Activated naive CD4-positive, alpha-beta T cell treated with anti-CD3 and anti-CD28 coated beads, Interleukin-2, amount 10 ng/mL, durations not matched to agents 7 days and 5 days (primary cell): ENCODE data around the gene PSMA6.
A peak's percentile ranks its signal among the peaks of the same experiment; 100 is the strongest.

Source experiments
- CTCF ChIA-PET: fragments of 350-600 bp; sonication (Branson Sonifier 250); formaldehyde crosslinking; loops from one replicate; lab custom pipeline; 2021; ENCODE audit warnings: antibody characterized with exemption; lab: Charles Lee
- DNase-seq: peaks from one replicate; pipeline ENCODE4 v3.0.0-alpha.2; 2020
- H3K27ac Mint-ChIP-seq: one replicate; pipeline ENCODE4 v1.8.0; 2021; ENCODE audit warnings: mild to moderate bottlenecking, moderate library complexity, mixed read lengths
- H3K27me3 Mint-ChIP-seq: one replicate; pipeline ENCODE4 v1.8.0; 2021; ENCODE audit warnings: mild to moderate bottlenecking, mixed read lengths
- H3K36me3 Mint-ChIP-seq: one replicate; pipeline ENCODE4 v1.8.0; 2021; ENCODE audit warnings: mixed read lengths
- H3K4me1 Mint-ChIP-seq: one replicate; pipeline ENCODE4 v1.8.0; 2021; ENCODE audit warnings: mixed read lengths
- H3K4me3 Mint-ChIP-seq: one replicate; pipeline ENCODE4 v1.8.0; 2021; ENCODE audit warnings: mild to moderate bottlenecking, moderate library complexity, mixed read lengths
- H3K9me3 Mint-ChIP-seq: one replicate; pipeline ENCODE4 v1.8.0; 2021; ENCODE audit warnings: mixed read lengths

Gene PSMA6

DNA sequence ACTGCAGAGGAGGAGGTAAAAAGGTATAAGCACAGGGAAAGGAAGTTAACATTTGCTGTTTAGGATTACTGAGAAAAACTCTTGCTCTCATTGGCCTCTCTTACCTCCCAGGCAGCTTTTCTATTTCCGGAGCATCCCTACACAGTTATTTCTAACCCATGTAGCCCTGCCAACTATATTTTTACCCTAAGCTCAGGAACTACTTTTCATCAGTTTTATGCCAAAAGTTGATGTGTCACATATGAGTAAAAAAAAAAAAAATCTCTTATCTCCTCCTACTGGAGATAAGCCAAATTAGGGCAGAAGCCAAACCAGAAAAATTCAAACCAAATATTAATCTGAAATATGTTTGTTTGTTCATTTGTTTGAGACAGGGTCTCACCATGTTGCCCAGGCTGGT, 34.4 kb upstream of the PSMA6 start:
- H3K9me3 Mint-ChIP-seq = peaks cover 3% of the 10 kb centered on the region
- H3K4me1 Mint-ChIP-seq = peaks cover 13% of the 10 kb centered on the region
- H3K27me3 Mint-ChIP-seq = no peaks in the 10 kb centered on the region
- H3K4me3 Mint-ChIP-seq = no peak overlapping the region
- DNase-seq = no peak
- CTCF ChIA-PET = no interaction called here
- H3K36me3 Mint-ChIP-seq = peaks cover 19% of the 10 kb centered on the region
- H3K27ac Mint-ChIP-seq = no peak overlapping the region

DNA sequence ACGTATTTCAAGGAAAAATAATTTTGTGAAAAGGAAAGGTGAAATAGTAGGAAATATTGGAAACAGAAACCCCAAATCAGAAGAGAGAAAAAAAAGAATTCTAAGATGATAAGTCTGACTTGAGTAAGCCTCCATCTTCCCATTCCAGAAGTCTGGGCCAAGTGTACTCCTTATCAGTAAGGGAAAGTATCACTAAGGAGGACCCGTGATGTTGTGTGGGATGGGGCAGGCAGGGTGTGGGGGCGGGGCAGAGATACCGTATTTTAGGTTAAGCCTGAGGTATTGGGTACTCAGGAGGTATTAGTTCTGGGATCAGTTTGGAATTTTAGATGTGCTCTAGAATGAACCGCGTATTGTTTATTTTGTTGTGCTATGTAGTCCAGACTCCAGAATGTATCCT, 33.8 kb upstream of the PSMA6 start:
- Mint-ChIP-seq H3K36me3 (peaks cover 19% of the 10 kb centered on the region), H3K27ac (no peak overlapping the region), H3K9me3 (peaks cover 3% of the 10 kb centered on the region), H3K27me3 (no peaks in the 10 kb centered on the region), H3K4me3 (no peak overlapping the region), H3K4me1 (peaks cover 13% of the 10 kb centered on the region)
- CTCF ChIA-PET = no interaction called here
- no peak for DNase-seq

DNA sequence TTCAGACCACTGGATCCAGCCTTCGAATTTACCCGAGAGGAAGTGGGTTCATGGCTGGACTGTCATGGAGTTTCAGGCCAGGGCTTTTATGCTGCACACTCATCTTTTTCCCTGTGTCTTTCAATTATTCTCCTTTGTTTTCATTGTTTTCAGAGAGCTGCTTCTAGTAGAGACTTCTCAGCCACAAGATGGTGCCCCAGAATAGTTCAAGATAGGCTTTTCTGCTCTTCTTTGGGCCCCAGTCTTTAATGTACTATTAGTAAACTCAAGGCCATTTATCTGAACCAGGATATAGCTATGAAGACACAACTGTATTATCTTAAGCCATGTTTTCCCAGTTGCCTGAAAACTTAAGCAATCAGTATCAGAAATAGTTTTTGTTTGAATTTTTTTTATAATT, 30.4 kb upstream of the PSMA6 start:
- CTCF ChIA-PET = interaction anchor here (0.5 to 1.3 kb wide), 6 partner anchors 23 to 591 kb away, joined by 3 to 6 read pairs (median 3); no protein-coding TSS in a partner anchor
- Mint-ChIP-seq H3K27ac (no peak overlapping the region), H3K4me1 (no peaks in the 10 kb centered on the region), H3K36me3 (peaks cover 14% of the 10 kb centered on the region), H3K9me3 (peaks cover 3% of the 10 kb centered on the region), H3K4me3 (no peak overlapping the region), H3K27me3 (no peaks in the 10 kb centered on the region)
- DNase-seq = no peak

DNA sequence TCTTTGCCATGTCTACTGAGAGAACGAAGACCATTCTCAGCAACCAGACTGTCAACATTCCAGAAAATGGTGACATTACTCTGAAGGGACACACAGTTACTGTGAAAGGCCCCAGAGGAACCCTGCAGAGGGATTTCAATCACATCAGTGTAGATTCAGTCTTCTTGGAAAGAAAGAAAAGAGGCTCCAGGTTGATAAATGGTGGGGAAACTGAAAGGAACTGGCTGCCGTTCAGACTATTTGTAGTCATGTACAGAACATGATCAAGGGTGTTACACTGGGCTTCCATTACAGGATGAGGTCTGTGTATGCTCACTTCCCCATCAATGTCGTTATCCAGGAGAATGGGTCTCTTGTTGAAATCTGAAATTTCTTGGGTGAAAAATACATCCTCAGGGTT, 29.7 kb upstream of the PSMA6 start:
- Mint-ChIP-seq H3K27me3 (no peaks in the 10 kb centered on the region), H3K36me3 (peaks cover 17% of the 10 kb centered on the region), H3K27ac (no peak overlapping the region), H3K4me3 (no peak overlapping the region), H3K4me1 (no peaks in the 10 kb centered on the region), H3K9me3 (peaks cover 3% of the 10 kb centered on the region)
- no peak for DNase-seq
- CTCF ChIA-PET = interaction anchor here (0.7 to 1.3 kb wide), 5 partner anchors 22 to 592 kb away, joined by 3 to 6 read pairs (median 3); no protein-coding TSS in a partner anchor

DNA sequence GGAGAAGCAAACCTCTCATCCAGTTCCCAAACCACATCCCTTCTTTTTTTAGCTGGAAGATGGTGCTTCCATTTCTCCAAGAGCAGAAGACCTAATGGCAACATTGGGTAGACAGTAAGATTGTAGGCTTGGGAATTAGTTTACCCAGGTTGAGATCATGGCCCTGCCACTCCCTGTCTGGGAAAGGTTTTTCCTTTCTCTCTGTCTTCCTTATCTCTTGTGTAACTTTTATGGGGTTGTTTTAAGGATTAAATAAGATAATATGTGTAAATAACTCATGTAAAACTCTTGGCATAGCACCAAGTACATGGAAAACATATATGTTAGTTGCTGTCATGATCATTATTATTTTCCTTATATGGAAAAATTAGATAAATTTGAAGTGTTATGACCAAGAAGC, 23.2 kb upstream of the PSMA6 start:
- H3K27ac Mint-ChIP-seq = no peak overlapping the region
- H3K27me3 Mint-ChIP-seq = no peaks in the 10 kb centered on the region
- no peaks in the 10 kb centered on the region for H3K9me3 Mint-ChIP-seq
- no peak for DNase-seq
- CTCF ChIA-PET = interaction anchor here (1.3 kb wide), 1 partner anchor 15 kb away, joined by 3 read pairs; no protein-coding TSS in a partner anchor
- no peak overlapping the region for H3K4me3 Mint-ChIP-seq
- no peaks in the 10 kb centered on the region for H3K4me1 Mint-ChIP-seq
- H3K36me3 Mint-ChIP-seq = peaks cover 21% of the 10 kb centered on the region

DNA sequence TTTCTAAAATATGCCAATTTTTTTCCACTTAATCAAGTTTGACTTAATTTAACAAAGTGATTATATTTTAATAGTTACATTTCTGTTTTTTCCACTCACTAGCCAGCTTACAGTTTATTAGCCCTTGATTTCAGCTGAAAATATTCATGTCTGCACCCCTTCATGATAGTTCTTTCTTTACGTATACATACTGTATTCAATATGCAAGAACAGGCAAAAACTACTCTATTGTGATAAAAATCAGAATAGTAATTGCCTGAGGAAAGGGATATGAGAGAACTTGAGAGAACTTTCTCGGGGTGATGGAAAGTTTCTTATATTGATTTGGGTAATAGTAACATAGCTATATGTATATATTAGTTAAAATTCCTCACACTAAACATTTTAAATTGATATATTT, 17.4 kb upstream of the PSMA6 start:
- Mint-ChIP-seq H3K36me3 (peaks cover 29% of the 10 kb centered on the region), H3K27me3 (no peaks in the 10 kb centered on the region), H3K4me3 (no peak overlapping the region), H3K4me1 (no peaks in the 10 kb centered on the region), H3K9me3 (no peaks in the 10 kb centered on the region), H3K27ac (no peak overlapping the region)
- DNase-seq = no peak
- CTCF ChIA-PET = no interaction called here

DNA sequence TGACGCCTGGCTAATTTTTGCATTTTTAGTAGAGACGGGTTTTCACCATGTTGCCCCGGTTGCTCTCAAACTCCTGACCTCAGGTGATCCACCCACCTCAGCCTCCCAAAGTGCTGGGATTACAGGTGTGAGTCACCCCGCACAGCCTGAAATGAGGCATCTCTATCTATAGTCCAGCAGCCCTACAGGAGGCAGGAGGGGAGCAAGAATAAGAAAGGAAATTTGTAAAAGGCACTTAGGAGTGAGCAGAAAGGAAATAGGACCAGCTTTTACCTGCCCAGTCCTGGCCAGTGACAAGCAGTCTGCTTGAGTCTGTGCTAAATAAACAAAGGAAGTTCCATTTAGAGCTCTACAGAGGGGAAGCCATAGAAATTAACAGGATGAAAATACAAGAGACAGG, 15.0 kb upstream of the PSMA6 start:
- DNase-seq = no peak
- no peaks in the 10 kb centered on the region for H3K4me1 Mint-ChIP-seq
- no peaks in the 10 kb centered on the region for H3K27me3 Mint-ChIP-seq
- peak overlapping the region; percentile 21 for H3K27ac Mint-ChIP-seq
- CTCF ChIA-PET = no interaction called here
- H3K4me3 Mint-ChIP-seq = no peak overlapping the region
- peaks cover 31% of the 10 kb centered on the region for H3K36me3 Mint-ChIP-seq
- no peaks in the 10 kb centered on the region for H3K9me3 Mint-ChIP-seq

DNA sequence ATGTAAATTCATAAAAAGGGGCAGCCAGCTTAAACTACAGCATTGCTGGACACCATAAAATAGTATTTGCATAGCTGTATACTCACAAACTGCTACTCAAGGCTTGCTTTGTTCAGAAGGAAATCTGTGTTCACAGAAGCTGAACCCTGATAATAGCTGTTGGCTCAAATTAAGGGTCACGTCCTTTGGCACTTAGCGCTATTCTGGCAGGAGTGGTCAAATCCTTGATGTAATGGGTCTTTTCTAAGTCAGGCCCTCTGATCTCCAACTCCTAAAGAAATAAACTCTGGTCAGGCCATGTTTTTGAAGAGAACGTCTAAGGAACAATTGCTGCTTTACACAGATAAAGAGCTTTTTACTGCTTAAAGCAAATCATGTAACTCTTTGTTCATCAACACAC, 12.8 kb upstream of the PSMA6 start:
- CTCF ChIA-PET = interaction anchor here (1.0 kb wide), 1 partner anchor 50 kb away, joined by 3 read pairs; no protein-coding TSS in a partner anchor
- Mint-ChIP-seq H3K4me3 (no peak overlapping the region), H3K9me3 (no peaks in the 10 kb centered on the region), H3K36me3 (peaks cover 30% of the 10 kb centered on the region), H3K27ac (no peak overlapping the region), H3K27me3 (no peaks in the 10 kb centered on the region), H3K4me1 (peaks cover 4% of the 10 kb centered on the region)
- DNase-seq = no peak

DNA sequence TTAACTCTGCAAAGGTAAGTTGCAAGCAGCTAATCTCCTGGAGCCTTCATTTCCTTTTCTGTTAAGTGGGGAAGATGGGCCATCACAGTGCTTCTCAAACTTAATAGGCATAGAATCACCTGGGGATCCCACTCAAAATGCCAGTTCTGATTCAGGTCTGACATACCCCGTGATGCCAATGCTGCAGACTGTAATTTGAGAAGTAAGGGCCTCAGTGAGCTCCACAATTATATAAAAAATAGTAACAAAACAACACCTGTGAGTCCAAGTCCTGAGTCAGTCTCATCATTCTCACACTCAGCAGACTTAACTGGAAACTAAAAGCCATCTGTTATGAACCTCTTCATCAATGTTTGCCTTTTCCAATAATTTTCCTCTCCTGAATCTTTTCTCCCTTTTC, 10.8 kb upstream of the PSMA6 start:
- Mint-ChIP-seq H3K4me1 (peaks cover 24% of the 10 kb centered on the region), H3K4me3 (no peak overlapping the region), H3K36me3 (peaks cover 24% of the 10 kb centered on the region), H3K9me3 (no peaks in the 10 kb centered on the region), H3K27ac (no peak overlapping the region), H3K27me3 (no peaks in the 10 kb centered on the region)
- no peak for DNase-seq
- CTCF ChIA-PET = no interaction called here

DNA sequence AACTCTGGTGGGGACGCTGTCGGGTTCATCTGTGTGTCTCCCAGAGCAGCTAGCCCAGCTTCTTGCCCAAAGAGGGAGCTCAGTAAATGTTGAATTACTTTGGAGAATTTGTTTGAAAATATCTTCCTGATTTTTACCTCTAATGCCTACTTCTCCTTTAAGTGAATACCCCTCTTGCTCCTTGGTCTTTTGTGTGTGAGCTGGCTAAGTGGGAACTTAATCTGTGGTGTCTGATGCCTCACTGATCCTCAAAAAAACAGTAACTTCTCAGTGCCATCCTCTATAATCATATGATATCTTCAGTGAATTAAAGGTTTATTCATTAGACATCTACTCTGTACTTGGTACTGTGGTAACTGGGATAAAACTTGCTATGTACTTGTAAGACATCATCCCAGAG, 7.7 kb upstream of the PSMA6 start:
- peaks cover 38% of the 10 kb centered on the region for H3K4me1 Mint-ChIP-seq
- peak overlapping the region; percentile 87 for H3K27ac Mint-ChIP-seq
- peaks cover 23% of the 10 kb centered on the region for H3K36me3 Mint-ChIP-seq
- no peaks in the 10 kb centered on the region for H3K9me3 Mint-ChIP-seq
- H3K27me3 Mint-ChIP-seq = no peaks in the 10 kb centered on the region
- no peak overlapping the region for H3K4me3 Mint-ChIP-seq
- no peak for DNase-seq
- CTCF ChIA-PET = interaction anchor here (1.3 to 2.0 kb wide), 4 partner anchors 15 to 137 kb away, joined by 3 to 6 read pairs (median 5); no protein-coding TSS in a partner anchor

DNA sequence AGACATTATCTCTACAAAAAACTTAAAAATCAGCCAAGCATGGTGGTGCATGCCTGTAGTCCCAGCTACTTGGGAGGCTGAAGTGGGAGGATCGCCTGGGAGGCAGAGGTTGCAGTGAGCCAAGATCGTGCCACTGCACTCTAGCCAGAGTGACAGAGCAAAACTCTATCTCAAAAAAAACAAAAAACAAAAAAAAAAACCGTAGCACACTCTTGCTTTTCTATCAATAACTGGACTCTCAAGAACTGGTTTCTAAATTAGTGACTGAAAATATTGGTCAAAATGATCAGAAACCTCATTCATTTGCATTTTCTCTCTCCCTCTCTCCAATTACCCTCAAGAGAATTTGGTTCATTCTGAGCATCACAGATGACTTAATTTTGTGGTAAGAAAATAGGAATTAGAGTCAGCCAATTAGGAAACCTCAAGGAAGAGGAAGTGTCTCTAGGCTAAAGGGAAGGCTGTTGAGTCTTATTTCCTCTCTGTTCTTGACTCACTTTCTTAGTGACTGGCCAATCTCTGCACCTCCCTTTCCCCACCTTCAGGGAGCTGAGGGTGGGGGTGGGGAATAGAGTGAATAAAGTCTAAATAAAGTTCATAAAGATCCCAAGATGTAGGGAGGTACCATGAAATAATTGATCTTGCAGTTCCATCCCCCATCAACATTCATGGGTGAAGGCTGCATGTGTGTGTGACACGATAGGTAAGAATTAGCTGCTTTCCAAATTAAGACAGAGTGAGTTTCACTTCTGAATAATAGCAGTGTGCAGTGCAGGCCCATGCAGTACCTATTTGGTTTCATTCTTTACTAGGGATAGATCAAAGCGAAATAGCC, 6.8 kb upstream of the PSMA6 start:
- Mint-ChIP-seq H3K4me3 (peak overlapping the region; percentile 29), H3K27ac (peak overlapping the region; percentile 87), H3K4me1 (peaks cover 44% of the 10 kb centered on the region), H3K36me3 (peaks cover 18% of the 10 kb centered on the region), H3K27me3 (no peaks in the 10 kb centered on the region), H3K9me3 (no peaks in the 10 kb centered on the region)
- CTCF ChIA-PET = interaction anchor here (1.0 to 1.6 kb wide), 3 partner anchors 24 to 117 kb away, joined by 3 to 6 read pairs (median 5); no protein-coding TSS in a partner anchor
- DNase-seq = peak; percentile 37

DNA sequence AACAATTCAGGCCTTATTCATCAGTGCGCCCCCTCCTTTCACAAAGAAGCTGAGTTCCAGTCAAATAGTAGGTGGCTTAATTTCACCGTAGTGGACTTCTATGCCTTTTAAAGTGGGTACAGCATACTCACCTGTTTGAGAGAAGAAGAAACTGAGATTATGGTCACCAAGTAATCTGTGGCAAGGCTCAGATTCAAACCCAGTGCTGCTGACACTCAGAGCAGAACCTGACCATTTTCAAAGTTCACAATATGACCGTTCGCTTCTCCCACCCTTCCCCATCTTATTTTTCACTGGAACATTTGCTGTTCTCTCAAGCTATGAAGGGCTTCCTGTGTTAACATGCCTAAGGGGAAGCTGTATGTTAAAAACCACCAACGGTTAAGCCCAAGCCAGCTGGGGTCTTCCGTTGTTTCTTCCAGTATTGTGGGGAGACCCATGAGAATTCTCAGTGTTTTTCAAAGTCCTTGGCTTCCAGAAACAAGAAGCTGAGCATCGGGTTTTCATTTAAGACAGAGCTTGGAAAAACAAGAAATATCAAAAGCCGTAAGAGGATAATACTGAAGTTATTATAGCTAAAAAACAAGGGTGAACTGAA, 6.1 kb upstream of the PSMA6 start:
- H3K4me1 Mint-ChIP-seq = peaks cover 50% of the 10 kb centered on the region
- CTCF ChIA-PET = interaction anchor here (1.0 to 1.9 kb wide), 3 partner anchors 56 to 117 kb away, joined by 3 to 6 read pairs (median 5); no protein-coding TSS in a partner anchor
- H3K4me3 Mint-ChIP-seq = no peak overlapping the region
- no peak for DNase-seq
- H3K27ac Mint-ChIP-seq = peak overlapping the region; percentile 87
- no peaks in the 10 kb centered on the region for H3K27me3 Mint-ChIP-seq
- peaks cover 14% of the 10 kb centered on the region for H3K36me3 Mint-ChIP-seq
- H3K9me3 Mint-ChIP-seq = no peaks in the 10 kb centered on the region

DNA sequence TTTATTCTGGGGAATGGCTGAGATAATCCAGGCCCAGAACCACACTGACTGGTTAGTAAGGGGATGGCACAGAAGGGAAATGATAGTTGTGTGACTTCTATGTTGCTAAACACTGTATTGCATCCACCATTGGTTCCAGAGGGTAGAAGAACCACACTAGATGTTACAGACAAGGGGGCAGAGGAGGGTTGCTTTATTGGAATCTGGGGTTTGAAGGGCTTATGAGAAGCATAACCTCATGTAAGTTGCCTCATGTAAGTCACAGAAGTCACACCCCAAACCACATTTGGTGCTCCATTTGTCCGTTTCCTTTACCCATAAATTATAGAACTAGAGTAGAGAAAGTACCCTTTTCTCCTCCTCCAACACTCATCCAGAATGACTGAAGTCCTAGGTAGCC, 5.5 kb upstream of the PSMA6 start:
- no peaks in the 10 kb centered on the region for H3K9me3 Mint-ChIP-seq
- H3K27ac Mint-ChIP-seq = peak overlapping the region; percentile 87
- CTCF ChIA-PET = interaction anchor here (1.0 to 1.9 kb wide), 5 partner anchors 47 to 119 kb away, joined by 4 to 6 read pairs (median 4); no protein-coding TSS in a partner anchor
- no peak overlapping the region for H3K4me3 Mint-ChIP-seq
- H3K4me1 Mint-ChIP-seq = peaks cover 51% of the 10 kb centered on the region
- no peaks in the 10 kb centered on the region for H3K27me3 Mint-ChIP-seq
- H3K36me3 Mint-ChIP-seq = peaks cover 12% of the 10 kb centered on the region
- no peak for DNase-seq

DNA sequence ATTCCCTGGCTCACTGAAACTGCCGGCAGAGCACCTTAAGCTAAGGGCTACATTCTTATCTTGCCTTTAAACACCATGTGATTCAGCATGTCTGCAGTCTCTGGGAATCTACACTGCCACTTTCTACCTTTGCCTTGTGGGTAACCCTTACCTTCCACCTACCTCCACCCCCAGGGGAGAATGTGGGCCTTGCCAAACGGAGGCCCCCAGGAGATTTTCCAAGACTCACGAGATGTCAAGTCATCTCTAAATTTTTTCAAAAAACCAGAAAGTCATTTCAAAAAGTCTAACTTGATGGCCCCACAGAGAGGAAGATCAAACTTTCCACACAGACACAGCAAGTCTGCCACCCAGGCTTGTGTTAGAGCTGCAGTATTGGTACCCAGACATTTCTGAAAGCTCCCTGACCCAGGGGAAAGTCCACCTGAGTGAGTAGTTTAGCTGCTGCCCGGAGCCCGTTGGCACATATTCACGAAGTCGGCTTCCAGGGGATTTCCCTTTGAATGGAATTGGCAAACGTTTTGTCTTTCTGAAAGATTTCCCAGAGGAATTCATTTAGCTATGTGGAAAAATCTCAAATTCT, 4.7 kb upstream of the PSMA6 start:
- H3K9me3 Mint-ChIP-seq = no peaks in the 10 kb centered on the region
- H3K27me3 Mint-ChIP-seq = peaks cover 4% of the 10 kb centered on the region
- no peak overlapping the region for H3K4me3 Mint-ChIP-seq
- CTCF ChIA-PET = interaction anchor here (1.0 to 1.9 kb wide), 5 partner anchors 24 to 118 kb away, joined by 4 to 6 read pairs (median 4); no protein-coding TSS in a partner anchor
- peaks cover 12% of the 10 kb centered on the region for H3K36me3 Mint-ChIP-seq
- H3K27ac Mint-ChIP-seq = no peak overlapping the region
- H3K4me1 Mint-ChIP-seq = peaks cover 54% of the 10 kb centered on the region
- DNase-seq = no peak
